KG1 (cell line): Measurements from ENCODE around the gene RAD51.
"Not testable (repeated sequence)": the region's sequence is repeated elsewhere in the genome, so short reads cannot be mapped to it uniquely, and the experiment has no call there.

ENCODE experiments used
- DNase-seq: peaks from one replicate; lab custom pipeline; 2025; lab: John Stamatoyannopoulos, UW

The RAD51 gene

GRCh38 chr15:40694688-40695468, at the start of gene RAD51:
Gene RAD51 (plus strand): TSS chr15:40695174. CDS start chr15:40698759, 3,585 bp downstream.
- DNase-seq: peak; percentile 86

GRCh38 chr15:40647523-40647922, 47.5 kb upstream of the RAD51 start:
- DNase-seq: no peak

GRCh38 chr15:40650479-40650878, 44.5 kb upstream of the RAD51 start:
- no peak for DNase-seq

- DNase-seq: no peak
Measured at GRCh38 chr15:40660686-40661085, 34.3 kb upstream of the RAD51 start.

- no peak for DNase-seq
Measured at GRCh38 chr15:40664909-40665308, 30.1 kb upstream of the RAD51 start.

- DNase-seq: not testable (repeated sequence)
Measured at GRCh38 chr15:40676290-40676689, 18.7 kb upstream of the RAD51 start.

- DNase-seq: not testable (repeated sequence)
Measured at GRCh38 chr15:40676906-40677305, 18.1 kb upstream of the RAD51 start.

- DNase-seq: no peak
Measured at GRCh38 chr15:40680151-40680550, 14.8 kb upstream of the RAD51 start.

- not testable (repeated sequence) for DNase-seq
Measured at GRCh38 chr15:40680959-40681358, 14.0 kb upstream of the RAD51 start.

- no peak for DNase-seq
Measured at GRCh38 chr15:40684381-40684780, 10.6 kb upstream of the RAD51 start.

GRCh38 chr15:40685376-40685775, 9.6 kb upstream of the RAD51 start:
- DNase-seq: no peak

GRCh38 chr15:40688932-40689799, 5.8 kb upstream of the RAD51 start:
- DNase-seq: no peak

- no peak for DNase-seq
Measured at GRCh38 chr15:40691737-40692136, 3.2 kb upstream of the RAD51 start.

- no peak for DNase-seq
Measured at GRCh38 chr15:40693904-40694687, 878 bp upstream of the RAD51 start.

GRCh38 chr15:40695469-40695890, 506 bp downstream of the RAD51 start:
- DNase-seq: no peak

- no peak for DNase-seq
Measured at GRCh38 chr15:40696228-40696627, 1.3 kb downstream of the RAD51 start.

- DNase-seq: no peak
Measured at GRCh38 chr15:40697916-40698315, 2.9 kb downstream of the RAD51 start.

- DNase-seq: no peak
Measured at GRCh38 chr15:40702077-40702476, 7.1 kb downstream of the RAD51 start.

GRCh38 chr15:40706121-40706520, 11.1 kb downstream of the RAD51 start:
- DNase-seq: no peak

- no peak for DNase-seq
Measured at GRCh38 chr15:40714144-40714543, 19.2 kb downstream of the RAD51 start.

GRCh38 chr15:40716165-40716564, 21.2 kb downstream of the RAD51 start:
- DNase-seq: no peak

- no peak for DNase-seq
Measured at GRCh38 chr15:40721701-40722100, 26.7 kb downstream of the RAD51 start.
